ENCODE measurements around the gene EPAS1. TPM values are rescaled to one million over a fixed set of nuclear protein-coding genes. Genes with fewer than 3 reads are reported as not detected.
A peak's percentile ranks its signal among the peaks of the same experiment; 100 is the strongest.

Gene EPAS1
- total and polyA plus RNA-seq, 2 of the 13 experiments (the other 11 are each of a cell fraction or from before 2014, with no cell fraction given), result 47.1 to 182 TPM

GRCh38 chr2:46269544-46270273 is 27.5 kb upstream of the EPAS1 start:
- DNase-seq (ENCODE audit: low spot score) (no peak), ATAC-seq (no peak), FAIRE-seq (no peak)
- no peak for TF ChIP-seq DDIT3 (CRISPR knock-in tag; IDR thresholded peaks at IDR 0.05)
- no peak for TF ChIP-seq DNMT3B (CRISPR knock-in tag; conservative IDR thresholded peaks at IDR 0.05)
- no peak for TF ChIP-seq FOXK2 (IDR thresholded peaks at IDR 0.05)
- no peak for TF ChIP-seq ELK4 (CRISPR knock-in tag; IDR thresholded peaks at IDR 0.05; ENCODE audit: borderline replicate concordance)
- TF ChIP-seq MIER3 (CRISPR knock-in tag; IDR thresholded peaks at IDR 0.05; ENCODE audit: borderline replicate concordance), result no peak
- H3K9ac ChIP-seq (ENCODE audit: insufficient read depth, low read depth, low read length), result no peak overlapping the region
- 40% methylated on average over 11 of the region's 11 CpGs for WGBS (ENCODE audit: low lambda C conversion rate)
- no peaks in the 10 kb centered on the region for H3K79me2 ChIP-seq (ENCODE audit: insufficient read depth, low read length)
- BruUV-seq (replicated peaks), result no TSS peak
- no peak overlapping the region for H2AFZ ChIP-seq (ENCODE audit: low read length)
- POLR2A ChIA-PET, result no interaction called here
- CTCF ChIA-PET (ENCODE audit: low intra/inter-chr PET ratio, low total read pairs), result no interaction called here
- intact Hi-C loops (cut with micrococcal nuclease; ENCODE audit: unreplicated experiment) (no loop called here), in situ Hi-C loops (cut with HindIII; ENCODE audit: extremely low pct_ligation_motif_present, low pct_unique_long_range_greater_than_20kb) (no loop called here)
- H3K27ac ChIP-seq (ENCODE audit: extremely low read length, insufficient read depth, low read length), result no peak overlapping the region
- H3K4me1 ChIP-seq (ENCODE audit: insufficient read depth, low read length), result peaks cover 20% of the 10 kb centered on the region
- H3K9me3 ChIP-seq (ENCODE audit: low read length), result no peaks in the 10 kb centered on the region
- H4K20me1 ChIP-seq (ENCODE audit: insufficient read depth, low read length), result no peaks in the 10 kb centered on the region
- no peak overlapping the region for H3K4me3 ChIP-seq (replicated peaks in 1 of 3; ENCODE audit: insufficient read depth in 1 of 3, low read depth in 2 of 3, low read length in 3 of 3)
- peaks cover 0 to 28% of the 10 kb centered on the region in 2 experiments; a peak in 2 of 5 replicates for H3K27me3 ChIP-seq (ENCODE audit: control insufficient read depth in 1 of 2, insufficient read depth in 2 of 2, low read length in 2 of 2)
- H3K36me3 ChIP-seq (replicated peaks in 1 of 2; ENCODE audit: control insufficient read depth in 1 of 2, insufficient read depth in 2 of 2, low read length in 2 of 2), result no peaks in the 10 kb centered on the region
- H3K4me2 ChIP-seq (ENCODE audit: low read depth, low read length), result no peak overlapping the region

GRCh38 chr2:46270384-46270783 is 26.8 kb upstream of the EPAS1 start:
- Histone ChIP-seq H3K79me2 (ENCODE audit: insufficient read depth, low read length) (no peaks in the 10 kb centered on the region), H3K27ac (ENCODE audit: extremely low read length, insufficient read depth, low read length) (no peak overlapping the region), H3K4me1 (ENCODE audit: insufficient read depth, low read length) (peaks cover 20% of the 10 kb centered on the region), H3K36me3 (replicated peaks in 1 of 2; ENCODE audit: control insufficient read depth in 1 of 2, insufficient read depth in 2 of 2, low read length in 2 of 2) (no peaks in the 10 kb centered on the region), H3K9me3 (ENCODE audit: low read length) (no peaks in the 10 kb centered on the region), H4K20me1 (ENCODE audit: insufficient read depth, low read length) (no peaks in the 10 kb centered on the region), H3K4me3 (replicated peaks in 1 of 3; ENCODE audit: insufficient read depth in 1 of 3, low read depth in 2 of 3, low read length in 3 of 3) (no peak overlapping the region), H2AFZ (ENCODE audit: low read length) (no peak overlapping the region), H3K27me3 (ENCODE audit: control insufficient read depth in 1 of 2, insufficient read depth in 2 of 2, low read length in 2 of 2) (peaks cover 0 to 25% of the 10 kb centered on the region in 2 experiments; a peak in 2 of 5 replicates), H3K9ac (ENCODE audit: insufficient read depth, low read depth, low read length) (no peak overlapping the region), H3K4me2 (ENCODE audit: low read depth, low read length) (no peak overlapping the region)
- CTCF ChIA-PET (ENCODE audit: low intra/inter-chr PET ratio, low total read pairs), result no interaction called here
- WGBS (ENCODE audit: low lambda C conversion rate), result 11% methylated on average over 2 of the region's 2 CpGs
- no peak for FAIRE-seq
- intact Hi-C loops (cut with micrococcal nuclease; ENCODE audit: unreplicated experiment) (no loop called here), in situ Hi-C loops (cut with HindIII; ENCODE audit: extremely low pct_ligation_motif_present, low pct_unique_long_range_greater_than_20kb) (no loop called here)
- POLR2A ChIA-PET, result no interaction called here
- no TSS peak for BruUV-seq (replicated peaks)
- no peak for ATAC-seq
- TF ChIP-seq SRSF1 (optimal IDR thresholded peaks at IDR 0.05; ENCODE audit: low read depth, low read length) (no peak), ZNF660 (CRISPR knock-in tag; IDR thresholded peaks at IDR 0.05; ENCODE audit: borderline replicate concordance, low read depth) (no peak), ZNF724P (CRISPR knock-in tag; IDR thresholded peaks at IDR 0.05; ENCODE audit: borderline replicate concordance) (no peak), NFIC (IDR thresholded peaks at IDR 0.05; ENCODE audit: low read length) (no peak), ATF7 (IDR thresholded peaks at IDR 0.05) (peak; percentile 90), ATF7 (CRISPR knock-in tag; IDR thresholded peaks at IDR 0.05) (no peak), HOXD1 (CRISPR knock-in tag; IDR thresholded peaks at IDR 0.05) (no peak), FOXJ3 (CRISPR knock-in tag; IDR thresholded peaks at IDR 0.05; ENCODE audit: borderline replicate concordance) (no peak), ZFP36L2 (CRISPR knock-in tag; IDR thresholded peaks at IDR 0.05) (no peak), ZUFSP (CRISPR knock-in tag; IDR thresholded peaks at IDR 0.05; ENCODE audit: borderline replicate concordance) (no peak)
- DNase-seq (ENCODE audit: low spot score), result no peak
